Amniotic stem cell (primary cell): ENCODE data around the gene HS1BP3.

ENCODE experiments used
- DNase-seq: peaks from one replicate; lab custom pipeline; 2025; lab: John Stamatoyannopoulos, UW

Gene HS1BP3

GRCh38 chr2:20584399-20585358 is 66.2 kb downstream of the HS1BP3 start:
- DNase-seq = peak; percentile 71

GRCh38 chr2:20584045-20584398 is 66.9 kb downstream of the HS1BP3 start:
- DNase-seq = no peak

GRCh38 chr2:20583425-20583881 is 67.4 kb downstream of the HS1BP3 start:
- no peak for DNase-seq

GRCh38 chr2:20582600-20583221 is 68.2 kb downstream of the HS1BP3 start:
- no peak for DNase-seq

GRCh38 chr2:20580690-20581437 is 70.0 kb downstream of the HS1BP3 start:
- DNase-seq = no peak

GRCh38 chr2:20579866-20580265 is 71.0 kb downstream of the HS1BP3 start:
- DNase-seq = no peak

- DNase-seq = peak; percentile 95
Measured at GRCh38 chr2:20578895-20579825, 71.7 kb downstream of the HS1BP3 start.

GRCh38 chr2:20578266-20578894 is 72.5 kb downstream of the HS1BP3 start:
- DNase-seq = no peak

GRCh38 chr2:20577495-20578235 is 73.2 kb downstream of the HS1BP3 start:
- peak; percentile 81 for DNase-seq

- no peak for DNase-seq
Measured at GRCh38 chr2:20576598-20577115, 74.2 kb downstream of the HS1BP3 start.

- no peak for DNase-seq
Measured at GRCh38 chr2:20575935-20576597, 74.8 kb downstream of the HS1BP3 start.

- DNase-seq = no peak
Measured at GRCh38 chr2:20575414-20575813, 75.5 kb downstream of the HS1BP3 start.

- DNase-seq = no peak
Measured at GRCh38 chr2:20574930-20575329, 76.0 kb downstream of the HS1BP3 start.

- DNase-seq = no peak
Measured at GRCh38 chr2:20574423-20574911, 76.4 kb downstream of the HS1BP3 start.

- DNase-seq = no peak
Measured at GRCh38 chr2:20573620-20574422, 77.1 kb downstream of the HS1BP3 start.

- DNase-seq = no peak
Measured at GRCh38 chr2:20572221-20572620, 78.7 kb downstream of the HS1BP3 start.

- DNase-seq = no peak
Measured at GRCh38 chr2:20571644-20572215, 79.2 kb downstream of the HS1BP3 start.

GRCh38 chr2:20571231-20571630 is 79.7 kb downstream of the HS1BP3 start:
- DNase-seq = no peak
